AG04450 (cell line): ENCODE data around the gene DACH1. TPM values are rescaled to one million over a fixed set of nuclear protein-coding genes. Genes with fewer than 3 reads are reported as not detected.

Experiments
- CTCF ChIA-PET: fragments of 300-600, 350-600 bp; formaldehyde crosslinking; extraction: SDS; loops from one replicate; lab custom pipeline; 2022; ENCODE audit warnings: antibody characterized with exemption, inconsistent platforms; lab: Charles Lee
- POLR2A ChIA-PET: fragments of 350-600 bp; formaldehyde crosslinking; extraction: SDS; loops from one replicate; lab custom pipeline; 2021; ENCODE audit warnings: antibody characterized with exemption, inconsistent platforms; lab: Yijun Ruan, JAX
- DNase-seq: peaks from one replicate; pipeline ENCODE4 v3.0.0-alpha.2; 2011; ENCODE audit warnings: low read depth, low spot score
- H3K27ac ChIP-seq: one replicate; pipeline ENCODE4 v1.5.1; 2012; ENCODE audit warnings: low read depth, low read length, control low read depth
- H3K27me3 ChIP-seq: one replicate; pipeline ENCODE4 v1.6.0; 2012; ENCODE audit warnings: low read length; ENCODE audit not compliant: control insufficient read depth, insufficient read depth
- H3K4me3 ChIP-seq: 2 replicates; pipeline ENCODE4 v1.5.1; 2011; ENCODE audit warnings: mild to moderate bottlenecking, low read depth, low read length, control low read depth
- H3K9me3 ChIP-seq: 2 replicates; pipeline ENCODE4 v1.5.1; 2012; ENCODE audit warnings: low read length; ENCODE audit not compliant: control insufficient read depth, insufficient read depth
- polyA plus RNA-seq: library from polyadenylated mRNA; depleted of rRNA; stranded (reverse); fragments of >200 nt; gene quantifications from 2 replicates; pipeline ENCODE4 v1.2.3, GENCODE V29; 2011
- TF ChIP-seq, protein P1 (sequence below): IDR thresholded peaks from 2 replicates; pipeline ENCODE4 v1.5.1; 2011; ENCODE audit warnings: low read depth, low read length, control low read depth, inconsistent platforms

DACH1 gene
- polyA plus RNA-seq, 1 experiment, result 0.10 TPM

DNA sequence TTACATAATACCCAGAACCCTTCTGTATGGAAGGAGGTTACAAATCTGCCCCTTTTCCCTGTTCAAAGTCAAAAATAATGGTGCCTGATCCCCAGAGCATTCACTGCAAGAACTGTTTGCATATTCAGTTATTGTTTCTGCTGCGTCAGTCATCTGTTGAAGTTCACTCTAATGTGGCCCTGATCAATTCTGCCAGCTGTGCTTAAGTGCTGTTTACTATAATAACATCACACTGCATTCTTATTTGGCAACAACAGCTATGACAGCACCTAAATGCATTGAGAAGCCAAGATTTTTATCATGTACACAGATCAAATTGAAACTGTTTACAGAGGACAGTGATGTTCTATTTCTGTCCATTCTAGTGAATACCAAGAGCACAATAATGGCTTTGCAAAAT is 115.9 kb downstream of the DACH1 start:
- Histone ChIP-seq H3K27me3 (no peaks in the 10 kb centered on the region), H3K4me3 (no peak overlapping the region), H3K9me3 (no peaks in the 10 kb centered on the region), H3K27ac (no peak overlapping the region)
- no peak for DNase-seq
- CTCF ChIA-PET, result no interaction called here
- TF ChIP-seq, protein P1, sequence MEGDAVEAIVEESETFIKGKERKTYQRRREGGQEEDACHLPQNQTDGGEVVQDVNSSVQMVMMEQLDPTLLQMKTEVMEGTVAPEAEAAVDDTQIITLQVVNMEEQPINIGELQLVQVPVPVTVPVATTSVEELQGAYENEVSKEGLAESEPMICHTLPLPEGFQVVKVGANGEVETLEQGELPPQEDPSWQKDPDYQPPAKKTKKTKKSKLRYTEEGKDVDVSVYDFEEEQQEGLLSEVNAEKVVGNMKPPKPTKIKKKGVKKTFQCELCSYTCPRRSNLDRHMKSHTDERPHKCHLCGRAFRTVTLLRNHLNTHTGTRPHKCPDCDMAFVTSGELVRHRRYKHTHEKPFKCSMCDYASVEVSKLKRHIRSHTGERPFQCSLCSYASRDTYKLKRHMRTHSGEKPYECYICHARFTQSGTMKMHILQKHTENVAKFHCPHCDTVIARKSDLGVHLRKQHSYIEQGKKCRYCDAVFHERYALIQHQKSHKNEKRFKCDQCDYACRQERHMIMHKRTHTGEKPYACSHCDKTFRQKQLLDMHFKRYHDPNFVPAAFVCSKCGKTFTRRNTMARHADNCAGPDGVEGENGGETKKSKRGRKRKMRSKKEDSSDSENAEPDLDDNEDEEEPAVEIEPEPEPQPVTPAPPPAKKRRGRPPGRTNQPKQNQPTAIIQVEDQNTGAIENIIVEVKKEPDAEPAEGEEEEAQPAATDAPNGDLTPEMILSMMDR, result no peak
- POLR2A ChIA-PET, result no interaction called here

- POLR2A ChIA-PET, result no interaction called here
- no peak overlapping the region for H3K27ac ChIP-seq
- CTCF ChIA-PET, result no interaction called here
- TF ChIP-seq, protein P1, result no peak
- H3K9me3 ChIP-seq, result no peaks in the 10 kb centered on the region
- H3K27me3 ChIP-seq, result no peaks in the 10 kb centered on the region
- DNase-seq, result no peak
- no peak overlapping the region for H3K4me3 ChIP-seq
Measured at GRCh38 chr13:71730267-71730666, 136.7 kb downstream of the DACH1 start.

- POLR2A ChIA-PET, result no interaction called here
- no peak overlapping the region for H3K4me3 ChIP-seq
- no peaks in the 10 kb centered on the region for H3K9me3 ChIP-seq
- TF ChIP-seq, protein P1, result no peak
- CTCF ChIA-PET, result no interaction called here
- no peak overlapping the region for H3K27ac ChIP-seq
- DNase-seq, result no peak
- H3K27me3 ChIP-seq, result no peaks in the 10 kb centered on the region
Measured at GRCh38 chr13:71729441-71729840, 137.6 kb downstream of the DACH1 start.

DNA sequence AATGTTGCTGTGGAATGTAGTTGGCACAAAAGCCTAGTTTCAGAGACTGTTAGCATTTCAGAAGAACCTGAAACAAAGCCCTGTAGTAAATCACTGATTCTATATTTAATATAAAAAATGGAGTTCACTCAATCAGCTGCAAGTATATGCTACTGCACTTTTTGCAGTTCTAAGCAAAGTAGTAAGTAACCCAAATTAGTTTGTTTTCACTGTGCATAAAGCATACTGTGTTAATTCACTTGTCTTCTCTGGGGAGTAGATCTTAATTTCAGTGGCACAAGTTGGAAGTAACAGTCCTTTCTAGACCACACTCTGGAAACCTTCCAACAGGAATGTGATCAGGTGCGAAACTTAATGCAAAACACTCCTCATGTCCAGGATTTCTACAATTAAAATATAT is 139.3 kb downstream of the DACH1 start:
- H3K27ac ChIP-seq, result no peak overlapping the region
- DNase-seq, result no peak
- POLR2A ChIA-PET, result no interaction called here
- CTCF ChIA-PET, result no interaction called here
- TF ChIP-seq, protein P1, result no peak
- no peaks in the 10 kb centered on the region for H3K27me3 ChIP-seq
- H3K9me3 ChIP-seq, result no peaks in the 10 kb centered on the region
- no peak overlapping the region for H3K4me3 ChIP-seq

- ChIA-PET CTCF (no interaction called here), POLR2A (no interaction called here)
- Histone ChIP-seq H3K27ac (no peak overlapping the region), H3K9me3 (no peaks in the 10 kb centered on the region), H3K27me3 (no peaks in the 10 kb centered on the region), H3K4me3 (no peak overlapping the region)
- DNase-seq, result no peak
- TF ChIP-seq, protein P1, result no peak
Measured at GRCh38 chr13:71727042-71727441, 140.0 kb downstream of the DACH1 start.
